PC-9 (cell line): Measurements from ENCODE around the gene ATP5MC2.

ENCODE experiments used
- CTCF ChIP-seq: fragments of 200-600 bp; sonication (generic); conservative IDR thresholded peaks from 2 replicates; pipeline ENCODE4 v1.6.1; 2017; ENCODE audit warnings: mixed run types, antibody characterized with exemption, mild to moderate bottlenecking, moderate library complexity
- EZH2 ChIP-seq: fragments of 200-600 bp; sonication (generic); IDR thresholded peaks from 2 replicates; pipeline ENCODE4 v1.8.0; 2017; ENCODE audit warnings: antibody characterized with exemption, low read depth

- TF ChIP-seq CTCF = no peak
- TF ChIP-seq EZH2 = no peak
These were observed 11.7 kb downstream of the ATP5MC2 start for GRCh38 chr12:53664191-53664590.
